ENCODE results near the gene DCHS1.

DNA sequence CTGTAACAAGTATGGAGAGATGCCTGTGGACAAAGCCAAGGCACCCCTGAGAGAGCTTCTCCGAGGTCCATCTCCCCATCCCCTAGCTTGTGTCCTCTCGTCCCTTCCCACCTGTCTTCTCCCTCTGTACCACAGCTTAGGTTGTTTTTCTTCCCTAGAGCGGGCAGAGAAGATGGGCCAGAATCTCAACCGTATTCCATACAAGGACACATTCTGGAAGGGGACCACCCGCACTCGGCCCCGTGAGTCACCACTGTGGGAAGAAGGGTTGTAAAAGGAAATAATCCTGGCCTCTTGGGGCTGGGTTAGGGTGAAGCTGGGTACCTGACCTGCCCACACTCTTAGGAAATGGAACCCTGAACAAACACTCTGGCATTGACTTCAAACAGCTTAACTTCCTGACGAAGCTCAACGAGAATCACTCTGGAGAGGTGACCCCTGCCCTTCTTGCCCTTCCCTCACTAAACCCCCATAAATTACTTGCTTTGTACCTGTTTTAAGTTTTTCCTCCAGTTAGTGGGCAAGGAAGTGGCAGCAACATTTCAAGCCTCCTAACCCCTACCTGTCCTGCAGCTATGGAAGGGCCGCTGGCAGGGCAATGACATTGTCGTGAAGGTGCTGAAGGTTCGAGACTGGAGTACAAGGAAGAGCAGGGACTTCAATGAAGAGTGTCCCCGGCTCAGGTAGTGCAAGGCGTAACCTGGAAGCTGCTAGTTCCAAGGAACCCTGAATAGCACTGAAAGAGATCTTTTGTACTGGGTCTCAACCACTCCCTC, 46.7 kb downstream of the DCHS1 start:
- no peak for TF ChIP-seq CEBPB (tag; IDR thresholded peaks at IDR 0.05)
- no peak for TF ChIP-seq EZH2 (IDR thresholded peaks at IDR 0.05; ENCODE audit: borderline replicate concordance, low read depth, low read length)
- TF ChIP-seq ADNP (tag; IDR thresholded peaks at IDR 0.05) = no peak
- TF ChIP-seq HDAC1 (IDR thresholded peaks at IDR 0.05) = no peak
- TF ChIP-seq, protein P1, sequence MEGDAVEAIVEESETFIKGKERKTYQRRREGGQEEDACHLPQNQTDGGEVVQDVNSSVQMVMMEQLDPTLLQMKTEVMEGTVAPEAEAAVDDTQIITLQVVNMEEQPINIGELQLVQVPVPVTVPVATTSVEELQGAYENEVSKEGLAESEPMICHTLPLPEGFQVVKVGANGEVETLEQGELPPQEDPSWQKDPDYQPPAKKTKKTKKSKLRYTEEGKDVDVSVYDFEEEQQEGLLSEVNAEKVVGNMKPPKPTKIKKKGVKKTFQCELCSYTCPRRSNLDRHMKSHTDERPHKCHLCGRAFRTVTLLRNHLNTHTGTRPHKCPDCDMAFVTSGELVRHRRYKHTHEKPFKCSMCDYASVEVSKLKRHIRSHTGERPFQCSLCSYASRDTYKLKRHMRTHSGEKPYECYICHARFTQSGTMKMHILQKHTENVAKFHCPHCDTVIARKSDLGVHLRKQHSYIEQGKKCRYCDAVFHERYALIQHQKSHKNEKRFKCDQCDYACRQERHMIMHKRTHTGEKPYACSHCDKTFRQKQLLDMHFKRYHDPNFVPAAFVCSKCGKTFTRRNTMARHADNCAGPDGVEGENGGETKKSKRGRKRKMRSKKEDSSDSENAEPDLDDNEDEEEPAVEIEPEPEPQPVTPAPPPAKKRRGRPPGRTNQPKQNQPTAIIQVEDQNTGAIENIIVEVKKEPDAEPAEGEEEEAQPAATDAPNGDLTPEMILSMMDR (IDR thresholded peaks at IDR 0.05 in 2 of 3, conservative IDR thresholded peaks at IDR 0.05 in 1 of 3; ENCODE audit: insufficient read depth in 2 of 3, low read depth in 1 of 3, low read length in 3 of 3) = no peak
- no peak for TF ChIP-seq ESRRA (IDR thresholded peaks at IDR 0.05; ENCODE audit: borderline replicate concordance, low read depth)
- TF ChIP-seq ZNF184 (CRISPR knock-in tag; IDR thresholded peaks at IDR 0.05) = no peak
- TF ChIP-seq, protein P2, sequence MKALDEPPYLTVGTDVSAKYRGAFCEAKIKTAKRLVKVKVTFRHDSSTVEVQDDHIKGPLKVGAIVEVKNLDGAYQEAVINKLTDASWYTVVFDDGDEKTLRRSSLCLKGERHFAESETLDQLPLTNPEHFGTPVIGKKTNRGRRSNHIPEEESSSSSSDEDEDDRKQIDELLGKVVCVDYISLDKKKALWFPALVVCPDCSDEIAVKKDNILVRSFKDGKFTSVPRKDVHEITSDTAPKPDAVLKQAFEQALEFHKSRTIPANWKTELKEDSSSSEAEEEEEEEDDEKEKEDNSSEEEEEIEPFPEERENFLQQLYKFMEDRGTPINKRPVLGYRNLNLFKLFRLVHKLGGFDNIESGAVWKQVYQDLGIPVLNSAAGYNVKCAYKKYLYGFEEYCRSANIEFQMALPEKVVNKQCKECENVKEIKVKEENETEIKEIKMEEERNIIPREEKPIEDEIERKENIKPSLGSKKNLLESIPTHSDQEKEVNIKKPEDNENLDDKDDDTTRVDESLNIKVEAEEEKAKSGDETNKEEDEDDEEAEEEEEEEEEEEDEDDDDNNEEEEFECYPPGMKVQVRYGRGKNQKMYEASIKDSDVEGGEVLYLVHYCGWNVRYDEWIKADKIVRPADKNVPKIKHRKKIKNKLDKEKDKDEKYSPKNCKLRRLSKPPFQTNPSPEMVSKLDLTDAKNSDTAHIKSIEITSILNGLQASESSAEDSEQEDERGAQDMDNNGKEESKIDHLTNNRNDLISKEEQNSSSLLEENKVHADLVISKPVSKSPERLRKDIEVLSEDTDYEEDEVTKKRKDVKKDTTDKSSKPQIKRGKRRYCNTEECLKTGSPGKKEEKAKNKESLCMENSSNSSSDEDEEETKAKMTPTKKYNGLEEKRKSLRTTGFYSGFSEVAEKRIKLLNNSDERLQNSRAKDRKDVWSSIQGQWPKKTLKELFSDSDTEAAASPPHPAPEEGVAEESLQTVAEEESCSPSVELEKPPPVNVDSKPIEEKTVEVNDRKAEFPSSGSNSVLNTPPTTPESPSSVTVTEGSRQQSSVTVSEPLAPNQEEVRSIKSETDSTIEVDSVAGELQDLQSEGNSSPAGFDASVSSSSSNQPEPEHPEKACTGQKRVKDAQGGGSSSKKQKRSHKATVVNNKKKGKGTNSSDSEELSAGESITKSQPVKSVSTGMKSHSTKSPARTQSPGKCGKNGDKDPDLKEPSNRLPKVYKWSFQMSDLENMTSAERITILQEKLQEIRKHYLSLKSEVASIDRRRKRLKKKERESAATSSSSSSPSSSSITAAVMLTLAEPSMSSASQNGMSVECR (CRISPR knock-in tag; IDR thresholded peaks at IDR 0.05) = no peak
- TF ChIP-seq YY1 (IDR thresholded peaks at IDR 0.05; ENCODE audit: borderline replicate concordance in 1 of 3, control insufficient read depth in 1 of 3, extremely low read depth in 1 of 3, insufficient read depth in 3 of 3, insufficient read length in 1 of 3, insufficient replicate concordance in 2 of 3, low read depth in 1 of 3, low read length in 2 of 3) = no peak
- TF ChIP-seq RAD21 (CRISPR knock-in tag; conservative IDR thresholded peaks at IDR 0.05 in 1 of 2, IDR thresholded peaks at IDR 0.05 in 1 of 2) = no peak
- TF ChIP-seq, protein P3, sequence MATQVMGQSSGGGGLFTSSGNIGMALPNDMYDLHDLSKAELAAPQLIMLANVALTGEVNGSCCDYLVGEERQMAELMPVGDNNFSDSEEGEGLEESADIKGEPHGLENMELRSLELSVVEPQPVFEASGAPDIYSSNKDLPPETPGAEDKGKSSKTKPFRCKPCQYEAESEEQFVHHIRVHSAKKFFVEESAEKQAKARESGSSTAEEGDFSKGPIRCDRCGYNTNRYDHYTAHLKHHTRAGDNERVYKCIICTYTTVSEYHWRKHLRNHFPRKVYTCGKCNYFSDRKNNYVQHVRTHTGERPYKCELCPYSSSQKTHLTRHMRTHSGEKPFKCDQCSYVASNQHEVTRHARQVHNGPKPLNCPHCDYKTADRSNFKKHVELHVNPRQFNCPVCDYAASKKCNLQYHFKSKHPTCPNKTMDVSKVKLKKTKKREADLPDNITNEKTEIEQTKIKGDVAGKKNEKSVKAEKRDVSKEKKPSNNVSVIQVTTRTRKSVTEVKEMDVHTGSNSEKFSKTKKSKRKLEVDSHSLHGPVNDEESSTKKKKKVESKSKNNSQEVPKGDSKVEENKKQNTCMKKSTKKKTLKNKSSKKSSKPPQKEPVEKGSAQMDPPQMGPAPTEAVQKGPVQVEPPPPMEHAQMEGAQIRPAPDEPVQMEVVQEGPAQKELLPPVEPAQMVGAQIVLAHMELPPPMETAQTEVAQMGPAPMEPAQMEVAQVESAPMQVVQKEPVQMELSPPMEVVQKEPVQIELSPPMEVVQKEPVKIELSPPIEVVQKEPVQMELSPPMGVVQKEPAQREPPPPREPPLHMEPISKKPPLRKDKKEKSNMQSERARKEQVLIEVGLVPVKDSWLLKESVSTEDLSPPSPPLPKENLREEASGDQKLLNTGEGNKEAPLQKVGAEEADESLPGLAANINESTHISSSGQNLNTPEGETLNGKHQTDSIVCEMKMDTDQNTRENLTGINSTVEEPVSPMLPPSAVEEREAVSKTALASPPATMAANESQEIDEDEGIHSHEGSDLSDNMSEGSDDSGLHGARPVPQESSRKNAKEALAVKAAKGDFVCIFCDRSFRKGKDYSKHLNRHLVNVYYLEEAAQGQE (IDR thresholded peaks at IDR 0.05; ENCODE audit: borderline replicate concordance) = no peak
- TF ChIP-seq, protein P3 (CRISPR knock-in tag; IDR thresholded peaks at IDR 0.05; ENCODE audit: low read depth) = no peak
- no peak for TF ChIP-seq ZC3H4 (CRISPR knock-in tag; IDR thresholded peaks at IDR 0.05; ENCODE audit: borderline replicate concordance)
- TF ChIP-seq NONO (IDR thresholded peaks at IDR 0.05; ENCODE audit: low read depth in 2 of 2, low read length in 1 of 2) = no peak
- no peak for TF ChIP-seq TAF1 (IDR thresholded peaks at IDR 0.05; ENCODE audit: control insufficient read depth, extremely low read depth, insufficient read depth, low read length, severe bottlenecking)

Measured in K562 (cell line).